Left ventricle myocardium superior (tissue), 1 donor: Measurements from ENCODE around the gene ZXDC. TPM values are rescaled to one million over a fixed set of nuclear protein-coding genes. Genes with fewer than 3 reads are reported as not detected.
A peak's percentile ranks its signal among the peaks of the same experiment; 100 is the strongest.

ENCODE experiments used
- ATAC-seq: fragments of 200-7000 bp; cut with Tn5 transposase; one replicate; pipeline ENCODE4 v1.9.1; 2020; ENCODE audit warnings: mild to moderate bottlenecking, moderate library complexity
- DNase-seq: peaks from one replicate; pipeline ENCODE4 v3.0.0-alpha.2; 2020
- intact Hi-C: fragments of 100-400 bp; cut with micrococcal nuclease; formaldehyde crosslinking; loops from one replicate; pipeline ENCODE4 v1.11.0; 2022
- total RNA-seq: library from RNA; stranded (reverse); fragmentation: NEBNext Ultra II Directional; extraction: Animal tissue kit (Norgen Biotek cat#: 25700); gene quantifications from one replicate; pipeline ENCODE4 v1.2.1, GENCODE V29; 2021
- donor health status: DM: no; HTN: yes; CAD: no; lungs with severe emphysema.

ZXDC gene
- total RNA-seq, 1 donor from 2014 or later, result 17.9 TPM

DNA sequence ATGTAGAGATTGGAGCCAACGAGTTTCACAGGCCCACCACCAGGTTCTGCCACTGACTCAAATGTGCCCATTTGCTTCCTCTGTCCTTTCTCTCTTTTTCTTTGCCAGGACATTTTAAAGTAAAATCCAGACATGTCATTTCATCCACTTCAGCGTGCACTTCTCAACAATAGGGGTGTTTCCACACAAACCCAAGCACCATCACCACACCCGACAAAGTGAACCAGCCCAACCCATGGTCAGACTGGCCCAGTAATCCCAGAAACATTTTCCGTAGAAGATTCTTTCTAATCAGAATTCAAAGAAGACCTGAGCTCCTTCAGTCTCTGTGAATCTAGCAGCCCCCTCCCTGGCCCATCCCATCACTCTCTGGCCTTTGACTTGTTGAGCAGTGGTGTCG lies 67.6 kb downstream of the ZXDC start:
- intact Hi-C loops, result no loop called here
- ATAC-seq (no peak), DNase-seq (no peak)

DNA sequence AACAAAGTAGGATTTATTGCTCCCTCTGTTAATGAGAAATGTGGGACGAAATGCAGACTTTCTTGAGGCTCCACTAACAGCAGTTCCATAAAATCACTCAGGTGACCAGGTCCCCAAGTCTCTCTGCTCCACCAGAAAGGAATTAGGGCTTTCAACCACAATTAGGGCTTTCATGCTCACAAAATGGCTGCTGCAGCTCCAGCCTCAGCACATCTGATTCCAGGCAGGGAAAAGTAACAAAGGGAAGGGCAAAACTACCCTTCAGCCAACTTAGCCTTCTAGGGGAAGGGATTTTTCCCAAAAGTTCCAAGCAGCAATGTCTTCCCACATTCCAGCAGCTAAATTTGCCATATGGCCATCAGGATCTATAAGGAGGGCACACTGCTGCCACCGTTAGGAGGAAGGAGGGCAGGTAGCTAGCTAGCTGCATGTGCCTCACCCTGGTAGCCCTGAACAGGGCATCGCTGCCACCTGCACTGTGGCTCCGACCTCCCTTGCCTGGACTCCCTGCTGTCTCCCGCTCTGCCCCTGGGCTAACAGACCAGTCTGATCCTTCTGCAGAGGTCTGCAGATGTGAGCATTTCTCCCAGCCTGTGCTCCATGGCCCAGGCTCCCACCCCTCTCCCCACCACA lies 68.2 kb downstream of the ZXDC start:
- intact Hi-C loops, result no loop called here
- ATAC-seq, result no peak
- no peak for DNase-seq

DNA sequence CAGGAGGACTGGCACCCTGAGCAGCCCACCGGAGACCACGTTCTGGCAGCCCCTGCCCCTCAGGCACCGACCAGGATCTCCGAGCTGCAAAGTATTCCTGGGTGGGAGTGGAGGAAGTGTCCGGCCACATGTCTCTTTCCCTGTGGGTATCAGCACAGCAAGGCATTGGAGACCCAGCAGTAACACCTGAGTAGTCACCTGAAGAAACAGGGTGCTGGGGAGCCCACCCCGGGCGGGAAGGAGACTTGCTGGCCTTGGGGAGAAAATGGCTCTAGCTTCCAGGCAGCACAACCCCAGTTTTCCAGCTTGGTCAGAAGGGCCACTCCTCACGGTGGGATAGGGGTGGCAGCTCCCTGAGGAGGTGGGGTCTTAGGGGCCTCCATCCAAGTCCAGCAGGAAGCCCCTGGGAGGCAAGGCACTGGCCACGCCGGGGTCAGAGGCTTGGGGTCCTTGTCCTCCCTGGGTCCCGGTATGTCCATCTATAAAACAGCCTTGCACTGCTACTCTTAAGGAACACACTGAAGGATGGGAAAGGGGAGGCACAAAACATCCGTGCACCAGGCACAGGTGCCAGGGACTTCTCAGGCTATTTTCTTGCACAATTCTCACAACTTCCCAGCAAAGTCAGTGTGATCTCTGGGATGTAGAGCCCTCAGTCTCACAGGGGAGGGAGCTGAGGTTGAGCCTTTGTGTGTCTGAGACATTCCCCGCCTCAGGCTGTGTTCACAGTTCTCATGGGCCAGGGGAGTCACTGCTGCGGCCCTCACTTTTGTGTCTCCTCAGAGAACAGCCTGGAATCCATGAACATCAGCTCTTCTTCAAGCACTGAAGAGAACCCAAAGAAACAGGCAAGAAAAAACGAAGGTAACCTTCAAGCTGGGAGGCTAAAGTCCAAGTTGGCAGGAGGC lies 69.0 kb downstream of the ZXDC start:
- intact Hi-C loops, result no loop called here
- DNase-seq (no peak), ATAC-seq (no peak)

DNA sequence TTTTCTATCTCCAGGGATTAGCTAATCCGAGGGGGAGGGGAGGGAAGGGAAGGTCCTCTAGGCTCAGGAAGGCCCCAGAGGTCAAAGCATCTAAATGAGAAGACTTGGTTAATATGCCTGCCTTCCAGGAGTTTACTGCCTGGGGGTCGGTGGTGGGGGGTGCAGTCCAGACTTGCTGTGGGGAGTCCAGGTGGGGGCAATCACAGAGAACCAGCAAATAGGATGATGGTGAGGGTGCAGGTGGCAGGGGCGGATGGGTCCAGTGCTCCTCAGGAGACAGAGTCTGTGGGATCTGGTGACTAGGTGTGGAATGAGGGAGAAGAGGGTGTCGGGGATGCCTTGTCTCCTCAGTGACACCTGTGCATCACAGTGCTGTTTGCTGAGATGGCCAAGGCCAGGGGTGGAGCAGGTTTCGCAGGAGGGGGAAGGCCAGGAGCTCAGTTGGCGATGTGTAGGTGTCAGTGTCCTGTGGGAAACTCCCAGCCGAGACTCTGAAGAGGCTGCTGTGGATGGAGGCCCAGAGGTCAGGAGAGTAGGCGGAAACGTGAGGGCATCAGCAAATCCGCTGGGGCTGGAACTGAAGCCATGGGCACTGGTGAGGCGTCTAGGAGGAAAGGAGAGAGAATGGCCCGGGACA lies 72.9 kb downstream of the ZXDC start:
- no peak for ATAC-seq
- intact Hi-C loops, result no loop called here
- DNase-seq, result no peak

DNA sequence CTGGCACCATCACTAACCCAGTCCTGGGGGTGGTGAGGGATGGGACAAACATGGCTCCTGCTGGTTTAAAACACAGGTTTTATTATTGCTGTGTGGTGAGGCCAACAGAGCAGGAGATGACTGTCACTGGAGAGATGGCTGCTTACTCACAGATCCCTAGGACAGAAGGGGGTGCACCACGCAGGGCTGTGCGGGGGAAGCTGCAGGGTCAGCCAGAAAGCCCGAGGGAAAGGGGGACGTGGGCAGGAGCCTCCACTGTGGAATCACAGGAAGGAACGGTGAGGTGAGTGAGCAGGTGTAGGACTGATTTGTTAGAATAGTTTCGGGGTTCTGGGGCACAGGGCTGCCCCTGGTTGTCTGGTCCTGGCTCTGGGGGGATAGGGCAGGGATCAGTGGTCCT lies 73.5 kb downstream of the ZXDC start:
- intact Hi-C loops, result no loop called here
- DNase-seq, result no peak
- ATAC-seq, result no peak

DNA sequence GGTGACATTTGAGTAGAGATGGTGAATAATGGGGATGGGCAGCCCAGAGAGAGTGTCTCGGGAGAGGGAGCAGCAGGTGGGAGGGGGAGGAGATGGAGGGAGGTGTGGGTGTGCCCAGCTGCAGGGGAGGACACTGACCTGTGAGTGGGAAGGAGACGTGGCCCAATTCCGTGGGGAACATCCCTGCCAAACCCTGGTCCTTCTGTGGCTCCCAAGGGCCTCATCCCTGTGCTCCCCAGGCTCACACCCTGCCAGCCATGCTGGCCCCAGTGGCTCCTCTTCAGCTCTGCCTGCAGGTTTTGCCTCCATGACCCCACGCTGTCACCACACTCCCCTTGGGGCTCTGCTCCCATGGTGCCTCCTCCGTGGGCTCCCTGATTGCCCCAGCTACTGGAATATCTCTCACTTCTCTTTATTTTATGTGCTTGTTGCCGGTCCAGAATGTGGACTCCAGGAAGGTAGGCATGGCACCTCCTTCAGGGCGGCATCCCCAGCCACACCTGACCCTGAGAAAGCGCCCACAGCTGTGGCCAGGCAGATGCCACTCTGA lies 74.0 kb downstream of the ZXDC start:
- intact Hi-C loops, result no loop called here
- ATAC-seq, result no peak
- no peak for DNase-seq

DNA sequence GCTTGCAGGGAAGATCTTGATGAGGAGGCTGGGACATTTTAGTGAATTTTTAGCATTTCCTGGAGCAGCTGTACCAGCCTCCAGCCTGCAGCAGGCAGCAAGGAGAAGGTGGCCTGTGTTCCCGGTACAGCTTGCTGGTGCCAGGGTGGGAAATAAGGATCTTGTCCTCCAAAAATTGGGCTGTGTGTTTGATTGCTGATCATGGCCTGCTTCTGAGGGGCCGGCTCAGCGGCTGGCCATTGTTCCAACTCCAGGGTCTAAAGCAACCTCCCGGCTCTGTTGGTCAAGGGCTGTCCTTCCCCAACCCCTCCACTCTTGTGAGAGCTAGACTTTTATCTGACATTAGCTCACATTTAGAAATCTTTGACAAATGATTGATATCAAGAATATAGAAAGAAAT lies 75.9 kb downstream of the ZXDC start:
- ATAC-seq (no peak), DNase-seq (no peak)
- intact Hi-C loops, result no loop called here

DNA sequence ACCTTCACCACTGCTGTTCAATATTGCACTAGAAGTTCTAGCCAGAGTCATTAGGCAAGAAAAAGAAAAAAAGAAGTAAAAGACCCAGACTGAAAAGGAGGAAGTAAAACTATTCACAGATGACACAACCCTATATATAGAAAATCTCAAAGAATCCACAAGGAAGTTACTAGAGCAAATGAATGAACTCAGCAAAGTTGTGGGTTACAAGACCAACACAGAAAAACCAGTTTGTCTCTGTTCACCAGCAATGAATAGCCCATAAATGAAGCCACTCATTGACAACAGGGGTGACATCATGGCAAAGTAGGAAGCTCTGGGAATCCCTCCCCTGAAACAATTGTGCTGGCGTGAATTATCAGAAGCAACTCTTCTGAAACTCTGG lies 76.3 kb downstream of the ZXDC start:
- no peak for DNase-seq
- ATAC-seq, result no peak
- intact Hi-C loops, result no loop called here

DNA sequence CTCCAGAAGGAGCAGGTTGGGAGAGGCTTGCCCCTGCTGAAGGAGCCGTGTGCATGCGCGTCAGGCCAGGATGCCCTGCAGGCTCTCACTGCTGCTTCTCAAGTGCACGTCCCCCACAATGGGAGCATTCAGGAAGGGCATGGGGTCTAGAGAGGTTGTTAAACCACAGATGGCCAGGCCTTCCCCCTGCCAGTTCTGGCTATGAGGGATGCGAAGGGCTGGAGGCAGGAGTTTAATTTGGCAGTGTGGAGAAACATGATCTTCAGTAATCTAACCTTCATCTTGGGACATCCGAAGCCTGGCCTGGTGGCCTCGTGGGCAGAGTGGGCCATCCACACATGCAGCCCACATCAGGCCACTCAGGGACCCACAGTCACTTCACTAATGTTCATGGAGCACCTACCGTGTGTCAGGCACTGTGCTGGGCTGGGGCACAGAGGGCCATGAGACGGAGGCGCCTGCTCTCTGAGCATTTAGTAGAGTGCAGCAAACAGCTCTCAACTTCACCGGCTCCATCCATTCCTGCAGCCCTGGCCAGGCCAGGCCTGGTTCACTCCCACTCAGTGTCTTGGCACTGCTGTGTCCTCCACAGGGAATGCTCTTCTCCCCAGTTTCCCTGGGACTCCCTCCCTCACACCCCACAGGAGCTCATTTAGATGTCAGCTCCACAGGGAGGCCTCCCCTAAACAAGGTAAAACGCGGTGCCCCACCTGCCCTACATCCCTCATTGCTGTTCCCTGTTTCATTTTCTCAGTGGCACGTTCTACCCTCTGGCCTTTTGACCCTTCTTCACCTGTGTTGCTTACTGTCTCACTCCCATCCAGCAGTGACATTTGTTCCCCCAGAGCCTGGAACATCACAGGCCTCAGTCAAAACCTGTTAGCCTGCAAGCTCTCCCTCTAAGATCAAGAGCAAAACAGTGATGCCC lies 77.0 kb downstream of the ZXDC start:
- DNase-seq, result no peak
- intact Hi-C loops, result no loop called here
- no peak for ATAC-seq

DNA sequence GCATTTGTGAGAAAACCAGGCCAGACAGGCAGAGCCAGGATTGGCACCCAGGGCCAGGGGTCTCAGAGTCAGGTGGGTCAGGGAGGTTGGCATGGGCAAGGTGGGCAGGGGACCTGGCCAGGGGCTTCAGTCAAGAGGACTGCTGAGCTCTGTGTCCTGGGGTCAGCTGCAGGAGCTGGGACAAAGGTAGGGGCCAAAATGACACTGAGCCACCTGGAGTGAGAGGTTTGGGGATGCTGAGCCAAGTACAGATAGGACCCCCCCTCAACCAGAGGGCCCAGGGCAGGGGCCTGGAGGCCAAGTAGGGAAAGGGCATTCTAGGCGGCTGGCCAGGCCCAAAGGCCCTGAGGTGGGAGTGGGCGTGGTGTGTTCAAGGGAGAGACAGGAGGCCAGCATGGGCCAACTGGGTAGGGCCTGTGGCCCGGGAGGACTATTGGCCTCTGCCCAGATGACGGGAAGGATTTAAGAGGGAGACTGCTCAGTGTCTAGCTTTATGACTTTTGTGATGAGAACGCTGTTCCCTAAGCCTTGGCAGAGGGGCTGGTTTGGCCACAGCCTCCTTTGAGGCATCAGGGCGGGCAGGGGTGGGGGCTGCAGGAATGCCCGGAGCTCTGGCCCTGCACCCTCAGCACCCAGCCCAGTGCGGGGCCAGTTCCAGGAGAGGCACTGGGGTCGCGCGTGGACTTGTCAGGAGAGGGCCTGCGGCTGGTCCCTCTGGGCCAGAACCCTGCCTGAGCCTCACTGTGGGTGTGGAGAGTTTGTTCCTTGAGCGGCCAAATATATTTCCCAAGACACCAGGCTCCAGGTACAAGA lies 77.9 kb downstream of the ZXDC start:
- ATAC-seq (no peak), DNase-seq (no peak)
- intact Hi-C loops, result no loop called here

DNA sequence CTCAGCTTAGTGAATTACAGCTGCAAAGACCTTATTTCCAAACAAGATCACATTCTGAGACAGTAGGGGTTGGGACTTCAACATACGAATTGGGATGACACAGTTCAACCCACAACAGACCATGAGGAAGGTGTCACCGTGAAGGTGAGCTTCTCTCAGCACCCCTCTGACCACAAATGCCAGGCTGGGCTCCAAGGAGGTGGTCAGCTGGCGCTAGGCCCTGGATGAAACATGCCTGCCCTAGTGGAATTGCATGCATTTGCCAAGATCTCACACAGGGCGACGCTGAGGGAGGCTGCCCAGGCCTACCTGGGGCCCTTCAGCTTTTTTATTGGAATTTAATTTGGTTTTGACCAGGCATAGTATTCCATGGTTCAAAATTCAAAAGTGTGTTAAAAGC lies 79.2 kb downstream of the ZXDC start:
- intact Hi-C loops, result no loop called here
- DNase-seq (no peak), ATAC-seq (no peak)

DNA sequence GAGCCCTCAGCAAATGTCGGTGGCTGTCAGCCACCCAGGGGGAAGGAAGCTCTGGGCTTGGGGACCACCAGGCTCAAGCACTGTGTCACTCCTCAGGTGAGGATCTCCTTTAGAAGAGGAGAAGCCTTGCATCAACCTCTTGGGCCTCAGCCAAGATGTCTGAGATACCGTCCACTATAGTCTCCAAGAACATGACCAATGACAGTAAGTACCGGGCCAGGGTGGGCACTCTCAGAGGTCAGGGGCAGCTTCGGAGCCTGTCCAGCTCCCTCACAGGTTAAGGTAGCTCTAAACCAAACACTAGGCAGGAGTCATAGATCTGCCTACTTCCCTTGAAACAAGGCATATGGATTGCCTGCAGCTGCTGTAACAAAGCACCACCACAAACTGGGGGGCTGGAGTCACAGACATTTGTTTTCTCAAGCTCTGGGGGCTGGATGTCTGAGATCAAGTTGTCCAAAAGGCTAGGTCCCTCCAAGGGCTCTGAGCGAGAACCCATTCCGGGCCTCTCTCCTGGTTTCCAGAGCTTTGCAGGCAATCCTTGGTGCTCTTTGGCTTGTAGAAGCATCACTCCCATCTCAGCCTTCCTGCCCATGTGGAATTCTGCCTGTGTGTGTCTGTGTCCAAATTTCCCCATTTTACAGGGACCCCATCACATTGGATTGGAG lies 79.7 kb downstream of the ZXDC start:
- ATAC-seq (no peak), DNase-seq (no peak)
- intact Hi-C loops, result no loop called here

DNA sequence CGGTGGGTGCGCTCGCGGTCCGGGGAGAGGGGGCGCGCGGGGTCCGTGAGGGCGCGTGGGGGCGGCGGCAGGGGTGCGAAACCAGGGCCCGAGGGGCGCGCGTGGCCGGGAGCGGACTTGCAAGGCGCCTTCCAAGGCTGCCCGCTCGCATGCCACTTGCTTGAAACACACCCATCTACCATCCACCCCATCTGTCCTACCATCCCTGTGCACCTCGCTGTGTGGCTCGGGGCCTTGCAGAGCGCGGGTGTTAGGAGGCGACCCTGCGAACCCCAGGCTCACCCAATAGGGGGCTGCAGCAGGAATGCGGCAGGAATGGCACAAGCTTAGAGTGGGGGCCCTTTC lies 80.7 kb downstream of the ZXDC start:
- no peak for DNase-seq
- intact Hi-C loops, result loop anchor here (5.0 kb wide), 1 partner anchor 138 kb away; no protein-coding TSS in a partner anchor

DNA sequence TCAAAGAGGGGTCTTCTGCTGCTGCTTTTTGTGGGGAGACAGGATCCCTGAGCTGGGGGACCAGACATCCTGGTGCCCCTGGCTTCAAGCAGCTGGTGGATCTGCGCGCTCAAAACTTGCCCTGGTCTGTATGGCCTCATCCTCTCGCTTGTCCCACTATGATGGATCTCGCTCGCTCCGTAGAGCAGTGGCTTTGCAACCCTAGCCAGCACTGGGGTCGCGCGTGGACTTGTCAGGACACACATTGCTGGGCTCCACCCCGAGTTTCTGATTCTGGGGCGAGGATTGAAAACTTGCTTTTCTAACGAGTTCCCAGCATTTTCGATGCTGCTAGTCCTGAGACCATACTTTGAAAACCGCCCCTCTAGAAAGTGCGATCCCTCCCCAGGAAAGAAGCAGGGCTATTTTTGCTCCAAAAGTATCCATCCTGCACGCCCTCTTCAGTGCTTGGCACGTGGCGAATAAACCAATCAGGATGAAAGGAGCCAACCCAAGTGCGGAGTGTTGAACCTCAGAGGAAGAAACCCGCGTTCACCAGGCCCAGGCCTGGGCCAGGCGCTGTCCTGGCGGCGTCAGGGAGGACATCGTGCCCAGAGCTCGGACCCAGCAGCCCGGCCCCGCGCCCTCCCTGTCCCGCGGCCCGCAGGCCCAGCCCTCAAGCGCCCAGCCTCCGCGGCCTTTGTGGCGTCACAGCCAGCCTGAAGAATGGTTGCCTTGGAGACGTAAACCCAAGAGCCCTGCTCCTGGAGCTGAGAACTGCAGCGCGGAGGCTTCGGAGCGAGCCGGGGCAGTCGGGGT lies 81.3 kb downstream of the ZXDC start, which contains the start of gene CFAP100:
Gene CFAP100, plus strand, starts transcription at position 731 of the 798 bp plus-strand sequence. CDS start 1,092 bp downstream, outside the sequence.
- intact Hi-C loops, result loop anchor here (5.0 kb wide), 1 partner anchor 137 kb away; no protein-coding TSS in a partner anchor
- DNase-seq (peak; percentile 61), ATAC-seq (peak; percentile 75)

More for the DNA sequence above, 80.7 kb downstream of the ZXDC start:
- no peak for ATAC-seq

DNA sequence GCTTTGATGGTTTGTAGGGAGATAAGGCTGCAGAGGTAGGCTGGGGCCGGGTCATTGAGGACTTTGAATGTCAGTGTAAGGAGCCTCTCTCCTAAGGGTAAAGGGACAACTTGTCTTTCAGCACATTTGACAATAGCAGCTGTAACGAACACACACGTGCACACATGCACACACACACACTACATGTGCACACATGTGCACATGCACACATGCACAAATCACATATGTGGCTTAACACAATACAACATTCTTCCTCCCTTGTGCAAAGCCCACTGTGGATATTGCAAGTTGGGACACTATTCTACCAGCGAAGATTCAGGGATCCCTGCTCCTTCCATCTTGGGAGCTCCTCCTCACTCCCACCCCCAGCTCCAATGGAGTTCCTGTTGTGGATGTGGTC lies 82.1 kb downstream of the ZXDC start:
- intact Hi-C loops, result loop anchor here (5.0 kb wide), 1 partner anchor 136 kb away; no protein-coding TSS in a partner anchor
- DNase-seq, result no peak
- no peak for ATAC-seq

DNA sequence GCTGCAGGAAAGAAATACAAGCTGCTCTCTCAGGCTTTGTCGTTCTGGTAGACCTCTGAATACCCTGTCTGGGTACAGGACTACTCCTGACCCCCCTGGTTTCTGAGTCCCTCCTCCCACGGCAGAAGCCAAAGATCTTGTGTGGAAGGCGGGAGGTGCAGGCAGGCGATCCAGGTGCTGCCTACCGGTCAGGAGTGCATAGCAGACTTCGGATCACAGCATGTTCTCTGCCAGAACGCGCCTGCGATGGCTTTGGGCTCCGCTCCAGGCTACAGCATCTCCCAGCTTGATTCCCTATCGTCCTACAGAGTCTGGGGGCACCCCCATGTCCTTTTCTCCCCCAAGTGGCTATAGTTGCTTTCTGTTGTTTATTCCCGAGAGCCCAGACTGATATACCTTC lies 83.4 kb downstream of the ZXDC start:
- ATAC-seq (no peak), DNase-seq (no peak)
- intact Hi-C loops, result loop anchor here (5.0 kb wide), 1 partner anchor 135 kb away; no protein-coding TSS in a partner anchor

DNA sequence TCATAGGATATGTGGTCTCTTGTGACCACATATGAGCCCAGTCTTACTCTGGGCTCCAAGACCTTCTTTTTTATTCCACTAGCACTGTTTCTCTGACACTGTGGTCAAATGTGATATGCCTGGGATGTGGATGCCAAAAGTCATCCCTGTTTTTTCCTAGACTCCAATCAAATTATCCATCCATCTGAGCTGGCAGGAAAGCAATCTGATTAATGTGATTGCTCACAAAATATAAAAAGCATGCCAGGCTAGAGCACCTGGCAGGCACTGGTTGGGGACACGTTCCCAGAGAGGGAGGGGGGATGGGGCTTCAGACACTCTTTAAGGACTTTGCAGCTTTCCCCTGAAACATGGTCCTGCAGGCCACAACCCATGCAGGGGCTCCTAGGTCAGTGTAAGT lies 84.1 kb downstream of the ZXDC start:
- no peak for ATAC-seq
- no peak for DNase-seq
- intact Hi-C loops, result loop anchor here (5.0 kb wide), 1 partner anchor 134 kb away; no protein-coding TSS in a partner anchor
